Endodermal cell (in vitro differentiated cells): ENCODE results near the gene FAM221A. TPM values are rescaled to one million over a fixed set of nuclear protein-coding genes. Genes with fewer than 3 reads are reported as not detected.
A peak's percentile ranks its signal among the peaks of the same experiment; 100 is the strongest.
"Not testable (repeated sequence)": the region's sequence is repeated elsewhere in the genome, so short reads cannot be mapped to it uniquely, and the experiment has no call there.

Source experiments
- DNase-seq: peaks from one replicate; pipeline ENCODE4 v3.0.0-alpha.2; 2017
- H3K27ac ChIP-seq: 2 replicates; pipeline ENCODE4 v1.5.1; 2013; ENCODE audit warnings: mild to moderate bottlenecking, low read depth, low read length, moderate library complexity
- H3K27me3 ChIP-seq: 2 replicates; pipeline ENCODE4 v1.6.1; 2013; ENCODE audit warnings: mild to moderate bottlenecking, low read length, moderate library complexity; ENCODE audit not compliant: insufficient read depth, control insufficient read depth, poor library complexity, severe bottlenecking
- H3K36me3 ChIP-seq: 2 replicates; pipeline ENCODE4 v1.7.0; 2013; ENCODE audit warnings: mild to moderate bottlenecking, low read length, moderate library complexity; ENCODE audit not compliant: control insufficient read depth, insufficient read depth
- H3K4me1 ChIP-seq: one replicate; pipeline ENCODE4 v1.7.0; 2013; ENCODE audit warnings: low read length; ENCODE audit not compliant: control insufficient read depth, insufficient read depth
- H3K4me3 ChIP-seq: 2 replicates; pipeline ENCODE4 v1.5.1; 2013; ENCODE audit warnings: mild to moderate bottlenecking, low read length, moderate library complexity
- H3K9ac ChIP-seq: 2 replicates; pipeline ENCODE4 v1.6.1; 2013; ENCODE audit warnings: mild to moderate bottlenecking, low read length, moderate library complexity; ENCODE audit not compliant: poor library complexity, severe bottlenecking; ENCODE audit errors: extremely low read depth
- H3K9me3 ChIP-seq: 2 replicates; pipeline ENCODE4 v1.6.1; 2013; ENCODE audit warnings: mild to moderate bottlenecking, low read length, moderate library complexity; ENCODE audit not compliant: control insufficient read depth
- H3K27ac Mint-ChIP-seq: 2 replicates; pipeline ENCODE4 v1.8.0; 2020; ENCODE audit warnings: mixed read lengths
- H3K27me3 Mint-ChIP-seq: 2 replicates; pipeline ENCODE4 v1.8.0; 2021; ENCODE audit warnings: mild to moderate bottlenecking, mixed read lengths; ENCODE audit not compliant: insufficient read depth
- H3K36me3 Mint-ChIP-seq: 2 replicates; pipeline ENCODE4 v1.8.0; 2020; ENCODE audit warnings: low read depth, mixed read lengths
- H3K4me1 Mint-ChIP-seq: 2 replicates; pipeline ENCODE4 v1.8.0; 2020; ENCODE audit warnings: mixed read lengths
- H3K4me3 Mint-ChIP-seq: 2 replicates; pipeline ENCODE4 v1.8.0; 2020; ENCODE audit warnings: mild to moderate bottlenecking, moderate library complexity, mixed read lengths
- H3K9me3 Mint-ChIP-seq: 2 replicates; pipeline ENCODE4 v1.8.0; 2020; ENCODE audit warnings: mild to moderate bottlenecking, mixed read lengths
- CTCF ChIP-seq: fragments of 200-600 bp; sonication (generic); conservative IDR thresholded peaks from 2 replicates; pipeline ENCODE4 v1.5.0; 2021; ENCODE audit warnings: antibody characterized with exemption, mild to moderate bottlenecking
- WGBS, 2 experiments: methylation state at CpG; one replicate each; pipeline versions ENCODE4 v1.1.5 to v1.1.7; 2013; ENCODE audit warnings: missing lambda C conversion rate in 2 of 2, mixed read lengths in 1 of 2; ENCODE audit not compliant: insufficient coverage in 1 of 2, insufficient read length in 1 of 2; 5-methylcytosine and 5-hydroxymethylcytosine counted together
- total RNA-seq, 2 donors: library from RNA; stranded (reverse); fragmentation: NEBNext Ultra II Directional in 1 of 2; extraction: Animal tissue kit (Norgen Biotek cat#: 25700) in 1 of 2; gene quantifications; 2 replicates in 1 of 2; 3 replicates in 1 of 2; pipeline ENCODE4 v1.2.1, GENCODE V29; 2021

The FAM221A gene
- total RNA-seq, 2 donors from 2014 or later = 16.2 to 20.8 TPM

DNA sequence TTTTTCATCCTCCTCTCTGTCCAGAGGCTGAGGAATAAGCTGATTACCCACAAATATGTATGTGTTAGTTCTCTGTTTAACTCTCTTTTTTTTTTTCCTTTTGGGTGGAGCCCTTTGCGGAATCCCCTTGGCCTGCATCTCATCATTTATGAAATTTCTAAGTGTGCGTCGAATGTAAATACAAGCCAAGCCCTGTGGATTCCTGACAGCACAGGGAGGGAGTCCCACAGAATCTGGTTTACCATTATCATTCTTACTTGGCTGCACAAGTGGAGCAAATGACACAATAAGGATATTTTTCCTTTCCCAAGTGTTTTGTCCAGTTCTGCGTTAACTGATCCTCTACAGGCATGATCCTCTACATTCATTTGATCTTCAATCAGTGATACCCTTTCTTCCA lies 41.5 kb downstream of the FAM221A start:
- Histone ChIP-seq H3K4me3 (no peak overlapping the region), H3K9me3 (peaks cover 24% of the 10 kb centered on the region), H3K9ac (no peak overlapping the region), H3K36me3 (no peaks in the 10 kb centered on the region), H3K4me1 (peaks cover 3% of the 10 kb centered on the region), H3K27me3 (no peaks in the 10 kb centered on the region), H3K27ac (no peak overlapping the region)
- DNase-seq = no peak
- Mint-ChIP-seq H3K27ac (no peak overlapping the region), H3K27me3 (peaks cover 35% of the 10 kb centered on the region), H3K9me3 (peaks cover 23% of the 10 kb centered on the region), H3K4me1 (peaks cover 19% of the 10 kb centered on the region), H3K4me3 (no peak overlapping the region), H3K36me3 (peaks cover 17% of the 10 kb centered on the region)
- no peak for TF ChIP-seq CTCF
- WGBS, 2 experiments = 96 to 98% methylated on average over 4 of the region's 4 CpGs

- H3K27me3 Mint-ChIP-seq = peaks cover 35% of the 10 kb centered on the region
Measured at GRCh38 chr7:23722587-23723216, 42.7 kb downstream of the FAM221A start.

DNA sequence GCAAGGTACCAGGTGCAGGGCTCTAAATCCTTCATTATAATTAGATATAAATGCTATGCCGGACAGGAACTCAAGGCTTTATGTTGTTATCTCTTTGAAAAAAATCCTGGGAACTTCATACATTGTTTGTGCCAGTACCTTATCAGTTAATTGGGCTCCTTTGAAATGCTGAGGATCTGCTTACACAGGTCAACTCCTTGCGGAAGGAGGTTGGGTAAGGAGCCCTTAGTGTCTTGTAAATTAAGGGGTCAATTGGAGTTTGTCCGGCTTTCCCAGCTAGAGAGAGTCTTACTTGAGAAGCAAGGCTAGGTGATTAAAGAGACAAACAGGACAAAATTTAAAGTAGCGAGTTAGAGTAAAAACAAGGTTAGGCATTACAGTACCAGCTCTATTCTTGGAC lies 44.1 kb downstream of the FAM221A start:
- peaks cover 24% of the 10 kb centered on the region for H3K9me3 ChIP-seq
- 3 to 22% methylated on average over 4 of the region's 4 CpGs for WGBS, 2 experiments
- H3K4me1 Mint-ChIP-seq = peaks cover 30% of the 10 kb centered on the region
- not testable (repeated sequence) for H3K36me3 ChIP-seq, H3K27me3 ChIP-seq, H3K4me1 ChIP-seq, H3K9ac ChIP-seq, H3K27ac ChIP-seq
- DNase-seq = peak; percentile 62
- H3K4me3 ChIP-seq = peak overlapping the region; percentile 69
- peaks cover 23% of the 10 kb centered on the region for H3K9me3 Mint-ChIP-seq
- H3K27me3 Mint-ChIP-seq = peaks cover 35% of the 10 kb centered on the region
- peak overlapping the region; percentile 88 for H3K27ac Mint-ChIP-seq
- peaks cover 17% of the 10 kb centered on the region for H3K36me3 Mint-ChIP-seq
- H3K4me3 Mint-ChIP-seq = peak overlapping the region; percentile 28

More at GRCh38 chr7:23722587-23723216, 42.7 kb downstream of the FAM221A start:
- Mint-ChIP-seq H3K36me3 (peaks cover 17% of the 10 kb centered on the region), H3K4me1 (peaks cover 19% of the 10 kb centered on the region), H3K9me3 (peaks cover 23% of the 10 kb centered on the region)
- 82 to 87% methylated on average over 2 to 21 of the region's 21 CpGs for WGBS, 2 experiments
- peak overlapping the region; percentile 19 for H3K4me3 ChIP-seq
- H3K4me1 ChIP-seq, H3K27ac ChIP-seq, H3K4me3 Mint-ChIP-seq, H3K27ac Mint-ChIP-seq, DNase-seq, H3K9ac ChIP-seq, H3K27me3 ChIP-seq, H3K36me3 ChIP-seq: not testable (repeated sequence)
- H3K9me3 ChIP-seq = peaks cover 24% of the 10 kb centered on the region

DNA sequence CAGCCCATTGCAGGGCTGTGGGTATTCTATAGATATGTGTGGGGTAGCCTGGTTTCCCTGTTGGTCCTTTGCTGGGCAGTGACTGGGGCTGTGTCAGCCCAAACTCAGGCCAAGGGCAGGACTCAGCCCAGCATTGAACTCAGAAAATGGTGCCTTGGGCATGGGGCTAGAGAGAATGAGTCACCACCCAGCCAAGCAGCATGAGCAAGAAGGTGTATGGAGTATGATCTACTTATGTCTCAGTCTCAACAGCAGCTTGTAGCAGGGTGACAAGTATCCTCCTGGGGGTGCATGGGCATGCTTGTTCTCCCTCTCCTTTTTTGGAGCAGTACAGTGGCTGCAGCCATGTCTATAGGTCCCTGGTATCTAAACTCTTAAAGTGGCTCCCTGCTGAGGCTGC lies 62.1 kb downstream of the FAM221A start:
- TF ChIP-seq CTCF = no peak
- H3K4me3 ChIP-seq = peak overlapping the region; percentile 28
- H3K4me1 ChIP-seq = no peaks in the 10 kb centered on the region
- Mint-ChIP-seq H3K36me3 (peaks cover 38% of the 10 kb centered on the region), H3K9me3 (peaks cover 70% of the 10 kb centered on the region), H3K4me1 (no peaks in the 10 kb centered on the region), H3K4me3 (no peak overlapping the region), H3K27me3 (peaks cover 6% of the 10 kb centered on the region), H3K27ac (no peak overlapping the region)
- no peak overlapping the region for H3K27ac ChIP-seq
- no peaks in the 10 kb centered on the region for H3K36me3 ChIP-seq
- DNase-seq = no peak
- H3K9ac ChIP-seq = no peak overlapping the region
- peaks cover 40% of the 10 kb centered on the region for H3K9me3 ChIP-seq
- H3K27me3 ChIP-seq = no peaks in the 10 kb centered on the region
